ENCODE data around the gene SSR1.

DNA sequence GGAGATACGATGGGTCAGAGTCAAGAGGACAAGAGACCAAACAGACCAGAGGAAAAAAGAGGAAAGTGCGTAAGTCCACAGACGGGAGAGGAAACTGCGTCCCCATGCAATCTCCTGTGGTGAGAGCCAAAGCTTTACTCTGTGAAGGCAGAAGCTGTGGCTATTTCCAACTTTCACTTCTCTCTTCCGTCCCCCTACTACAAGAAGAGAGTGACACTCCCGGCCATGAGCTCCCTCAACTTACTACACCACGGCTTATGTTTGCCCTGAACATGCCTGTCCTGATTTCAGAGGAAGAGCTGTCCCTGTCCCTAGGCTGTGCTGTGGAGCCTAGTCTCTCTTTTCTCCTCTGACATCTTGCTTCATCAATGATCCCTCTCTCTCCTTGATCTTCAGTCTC lies 11.5 kb upstream of the SSR1 start:
- TF ChIP-seq TAF1 (IDR thresholded peaks at IDR 0.05; ENCODE audit: low read depth) = no peak
- TF ChIP-seq, protein P1, sequence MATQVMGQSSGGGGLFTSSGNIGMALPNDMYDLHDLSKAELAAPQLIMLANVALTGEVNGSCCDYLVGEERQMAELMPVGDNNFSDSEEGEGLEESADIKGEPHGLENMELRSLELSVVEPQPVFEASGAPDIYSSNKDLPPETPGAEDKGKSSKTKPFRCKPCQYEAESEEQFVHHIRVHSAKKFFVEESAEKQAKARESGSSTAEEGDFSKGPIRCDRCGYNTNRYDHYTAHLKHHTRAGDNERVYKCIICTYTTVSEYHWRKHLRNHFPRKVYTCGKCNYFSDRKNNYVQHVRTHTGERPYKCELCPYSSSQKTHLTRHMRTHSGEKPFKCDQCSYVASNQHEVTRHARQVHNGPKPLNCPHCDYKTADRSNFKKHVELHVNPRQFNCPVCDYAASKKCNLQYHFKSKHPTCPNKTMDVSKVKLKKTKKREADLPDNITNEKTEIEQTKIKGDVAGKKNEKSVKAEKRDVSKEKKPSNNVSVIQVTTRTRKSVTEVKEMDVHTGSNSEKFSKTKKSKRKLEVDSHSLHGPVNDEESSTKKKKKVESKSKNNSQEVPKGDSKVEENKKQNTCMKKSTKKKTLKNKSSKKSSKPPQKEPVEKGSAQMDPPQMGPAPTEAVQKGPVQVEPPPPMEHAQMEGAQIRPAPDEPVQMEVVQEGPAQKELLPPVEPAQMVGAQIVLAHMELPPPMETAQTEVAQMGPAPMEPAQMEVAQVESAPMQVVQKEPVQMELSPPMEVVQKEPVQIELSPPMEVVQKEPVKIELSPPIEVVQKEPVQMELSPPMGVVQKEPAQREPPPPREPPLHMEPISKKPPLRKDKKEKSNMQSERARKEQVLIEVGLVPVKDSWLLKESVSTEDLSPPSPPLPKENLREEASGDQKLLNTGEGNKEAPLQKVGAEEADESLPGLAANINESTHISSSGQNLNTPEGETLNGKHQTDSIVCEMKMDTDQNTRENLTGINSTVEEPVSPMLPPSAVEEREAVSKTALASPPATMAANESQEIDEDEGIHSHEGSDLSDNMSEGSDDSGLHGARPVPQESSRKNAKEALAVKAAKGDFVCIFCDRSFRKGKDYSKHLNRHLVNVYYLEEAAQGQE (IDR thresholded peaks at IDR 0.05; ENCODE audit: low read depth) = no peak
- no peak for TF ChIP-seq YY1 (IDR thresholded peaks at IDR 0.05; ENCODE audit: low read depth)
- no peak for TF ChIP-seq USF1 (IDR thresholded peaks at IDR 0.05)
